ENCODE results near the gene RETREG2. TPM values are rescaled to one million over a fixed set of nuclear protein-coding genes. Genes with fewer than 3 reads are reported as not detected.
A peak's percentile ranks its signal among the peaks of the same experiment; 100 is the strongest.

RETREG2 gene
- total RNA-seq, 2 donors from 2014 or later = 26.6 to 41.7 TPM

DNA sequence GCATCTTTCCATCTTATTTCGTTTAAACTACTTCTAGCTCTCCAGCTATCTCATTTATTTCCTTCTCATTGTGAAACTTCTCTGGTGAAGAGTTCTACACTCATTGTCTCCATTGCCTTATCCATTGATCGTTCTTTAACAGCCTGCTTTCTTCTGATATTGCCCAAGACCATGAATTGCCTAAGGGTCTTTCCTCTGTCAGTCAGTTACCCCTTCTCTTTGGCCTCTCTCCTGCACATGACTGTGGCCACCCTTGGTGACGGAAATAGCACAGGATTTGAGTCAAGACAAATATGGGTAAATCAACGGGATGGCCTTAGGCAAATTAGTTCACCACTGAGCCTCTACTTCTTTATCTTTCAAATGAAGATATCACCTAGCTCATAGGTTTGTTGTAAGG is 44.1 kb upstream of the RETREG2 start:
- H3K4me3 ChIP-seq = no peak overlapping the region
- no peak overlapping the region for H3K27ac ChIP-seq
- no peak for DNase-seq (ENCODE audit: low spot score)
- no peaks in the 10 kb centered on the region for H3K36me3 ChIP-seq
- no peaks in the 10 kb centered on the region for H3K27me3 ChIP-seq
- TF ChIP-seq, protein P1, sequence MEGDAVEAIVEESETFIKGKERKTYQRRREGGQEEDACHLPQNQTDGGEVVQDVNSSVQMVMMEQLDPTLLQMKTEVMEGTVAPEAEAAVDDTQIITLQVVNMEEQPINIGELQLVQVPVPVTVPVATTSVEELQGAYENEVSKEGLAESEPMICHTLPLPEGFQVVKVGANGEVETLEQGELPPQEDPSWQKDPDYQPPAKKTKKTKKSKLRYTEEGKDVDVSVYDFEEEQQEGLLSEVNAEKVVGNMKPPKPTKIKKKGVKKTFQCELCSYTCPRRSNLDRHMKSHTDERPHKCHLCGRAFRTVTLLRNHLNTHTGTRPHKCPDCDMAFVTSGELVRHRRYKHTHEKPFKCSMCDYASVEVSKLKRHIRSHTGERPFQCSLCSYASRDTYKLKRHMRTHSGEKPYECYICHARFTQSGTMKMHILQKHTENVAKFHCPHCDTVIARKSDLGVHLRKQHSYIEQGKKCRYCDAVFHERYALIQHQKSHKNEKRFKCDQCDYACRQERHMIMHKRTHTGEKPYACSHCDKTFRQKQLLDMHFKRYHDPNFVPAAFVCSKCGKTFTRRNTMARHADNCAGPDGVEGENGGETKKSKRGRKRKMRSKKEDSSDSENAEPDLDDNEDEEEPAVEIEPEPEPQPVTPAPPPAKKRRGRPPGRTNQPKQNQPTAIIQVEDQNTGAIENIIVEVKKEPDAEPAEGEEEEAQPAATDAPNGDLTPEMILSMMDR (IDR thresholded peaks at IDR 0.05) = no peak
- H3K9me3 ChIP-seq = no peaks in the 10 kb centered on the region
- H3K4me1 ChIP-seq = no peaks in the 10 kb centered on the region

DNA sequence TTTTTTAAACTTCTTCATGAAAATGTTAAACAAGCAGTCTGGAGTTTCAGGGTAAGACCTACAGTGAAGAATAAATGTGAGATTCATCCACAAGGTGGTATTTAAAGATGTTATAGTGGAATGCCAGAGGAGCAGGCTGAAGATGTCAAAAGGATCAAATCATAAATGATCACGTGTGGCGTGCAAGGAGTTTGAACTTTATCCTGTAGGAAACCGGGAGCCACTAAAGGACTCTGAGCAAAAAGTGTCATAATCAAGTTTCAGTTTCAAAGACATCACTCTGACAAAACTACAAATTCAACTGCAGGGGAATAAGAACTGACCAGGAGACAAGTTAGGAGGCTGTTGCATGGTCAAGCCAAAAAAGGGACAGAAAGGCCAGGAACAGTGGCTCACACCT is 37.4 kb upstream of the RETREG2 start:
- Histone ChIP-seq H3K27ac (no peak overlapping the region), H3K36me3 (peaks cover 23% of the 10 kb centered on the region), H3K4me3 (no peak overlapping the region), H3K27me3 (no peaks in the 10 kb centered on the region), H3K9me3 (no peaks in the 10 kb centered on the region), H3K4me1 (no peaks in the 10 kb centered on the region)
- TF ChIP-seq, protein P1 (IDR thresholded peaks at IDR 0.05) = no peak
- DNase-seq (ENCODE audit: low spot score) = no peak

DNA sequence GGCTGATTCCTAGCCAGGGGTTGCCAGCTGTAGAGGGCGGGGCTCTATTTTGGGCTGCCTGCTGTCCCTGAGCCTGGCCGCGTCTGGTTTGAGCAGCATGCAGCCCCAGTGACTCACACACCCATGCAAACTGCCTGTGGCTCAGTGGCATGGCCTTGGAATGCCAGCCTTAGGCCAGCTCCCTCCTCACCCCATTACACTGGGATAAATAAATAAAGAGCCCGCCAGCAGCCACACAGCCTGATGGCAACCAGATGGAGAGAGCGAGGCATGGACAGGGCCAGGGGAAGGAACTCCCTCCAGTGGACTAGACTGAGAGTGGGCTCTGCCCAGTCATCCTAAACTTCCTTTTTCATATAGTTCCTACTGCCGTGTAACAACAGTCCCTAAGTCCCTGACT is 35.7 kb upstream of the RETREG2 start:
- H3K36me3 ChIP-seq = peaks cover 23% of the 10 kb centered on the region
- H3K27ac ChIP-seq = no peak overlapping the region
- no peaks in the 10 kb centered on the region for H3K4me1 ChIP-seq

DNA sequence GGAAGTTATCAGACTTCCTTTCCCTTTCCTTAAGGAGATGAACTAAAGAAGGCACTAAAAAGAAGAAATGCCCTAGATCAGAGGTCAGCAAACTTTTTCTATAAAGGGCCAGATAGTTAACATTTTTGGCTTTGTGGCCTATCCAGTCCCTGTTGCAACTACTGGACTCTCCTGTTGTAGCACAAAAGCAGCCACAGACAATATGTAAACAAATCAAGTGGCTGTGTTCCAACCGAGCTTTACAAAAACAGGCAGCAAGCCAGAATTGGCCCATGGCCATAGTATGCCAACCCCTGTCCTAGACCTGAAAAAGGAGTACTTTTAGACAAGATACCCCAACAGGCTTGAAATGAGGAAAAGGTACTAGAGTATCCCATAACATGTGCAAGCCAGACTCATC is 28.4 kb upstream of the RETREG2 start:
- no peaks in the 10 kb centered on the region for H3K9me3 ChIP-seq
- no peaks in the 10 kb centered on the region for H3K4me1 ChIP-seq
- no peak for DNase-seq (ENCODE audit: low spot score)
- no peaks in the 10 kb centered on the region for H3K27me3 ChIP-seq
- peaks cover 10% of the 10 kb centered on the region for H3K36me3 ChIP-seq
- H3K4me3 ChIP-seq = no peak overlapping the region
- TF ChIP-seq, protein P1 (IDR thresholded peaks at IDR 0.05) = no peak
- no peak overlapping the region for H3K27ac ChIP-seq

More for the DNA sequence above, 35.7 kb upstream of the RETREG2 start:
- Histone ChIP-seq H3K9me3 (no peaks in the 10 kb centered on the region), H3K4me3 (no peak overlapping the region), H3K27me3 (no peaks in the 10 kb centered on the region)
- TF ChIP-seq, protein P1 (IDR thresholded peaks at IDR 0.05) = no peak
- no peak for DNase-seq (ENCODE audit: low spot score)

DNA sequence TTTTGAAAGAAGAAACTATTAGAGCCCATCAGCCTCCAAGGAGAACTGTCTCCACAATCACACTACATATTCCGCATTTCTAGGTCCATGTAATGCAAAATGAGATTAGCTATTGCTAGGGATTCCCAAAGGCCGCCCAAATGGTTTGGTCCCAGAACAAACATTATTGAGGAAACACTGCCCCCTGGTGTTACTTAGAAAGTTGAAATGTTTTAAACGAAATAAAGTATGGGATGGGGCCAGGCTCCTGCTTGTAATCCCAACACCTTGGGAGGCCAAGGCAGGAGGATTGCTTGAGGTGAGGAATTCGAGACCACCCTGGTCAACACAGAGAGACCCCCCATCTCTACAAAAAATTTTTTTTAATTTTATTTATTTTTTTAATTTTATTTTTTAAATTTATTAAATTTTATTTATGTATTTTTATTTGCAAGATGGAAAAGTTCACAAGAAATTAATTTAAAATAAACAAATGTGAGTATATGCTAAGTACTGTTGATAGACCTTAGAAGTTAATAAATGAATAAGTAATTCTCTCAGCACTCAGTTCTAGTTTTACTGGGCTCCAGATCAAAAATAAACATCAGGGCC is 22.9 kb upstream of the RETREG2 start:
- DNase-seq (ENCODE audit: low spot score) = no peak
- no peak overlapping the region for H3K4me3 ChIP-seq
- TF ChIP-seq, protein P1 (IDR thresholded peaks at IDR 0.05) = peak; percentile 53 to 73
- H3K27ac ChIP-seq = no peak overlapping the region
- no peaks in the 10 kb centered on the region for H3K9me3 ChIP-seq
- H3K27me3 ChIP-seq = no peaks in the 10 kb centered on the region
- H3K4me1 ChIP-seq = peaks cover 0 to 5% of the 10 kb centered on the region in 2 donors
- peaks cover 9% of the 10 kb centered on the region for H3K36me3 ChIP-seq

DNA sequence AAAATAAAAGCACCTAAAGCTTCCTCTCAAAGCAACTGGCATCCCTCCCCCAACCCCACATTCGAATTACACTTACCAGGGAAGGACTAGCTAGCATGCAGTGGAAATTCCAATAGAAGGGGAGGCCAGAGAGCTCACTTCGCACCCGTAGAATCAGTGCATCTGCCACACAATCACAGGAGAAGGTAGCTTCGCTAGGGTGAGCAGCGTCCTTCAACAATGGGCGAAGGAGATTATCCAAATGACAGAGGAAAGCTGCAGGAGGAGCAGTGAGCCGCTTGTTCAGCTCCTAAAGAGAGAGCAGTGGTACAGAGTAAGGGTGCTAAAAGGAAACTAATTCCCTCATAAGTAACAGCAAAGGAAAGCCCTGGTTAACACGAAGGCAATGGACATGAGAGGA is 20.7 kb upstream of the RETREG2 start:
- peaks cover 9% of the 10 kb centered on the region for H3K36me3 ChIP-seq
- peaks cover 0 to 13% of the 10 kb centered on the region in 2 donors for H3K4me1 ChIP-seq
- H3K27me3 ChIP-seq = no peaks in the 10 kb centered on the region
- H3K9me3 ChIP-seq = no peaks in the 10 kb centered on the region
- TF ChIP-seq, protein P1 (IDR thresholded peaks at IDR 0.05) = no peak
- no peak overlapping the region for H3K27ac ChIP-seq
- DNase-seq (ENCODE audit: low spot score) = no peak
- H3K4me3 ChIP-seq = no peak overlapping the region

All from right atrium auricular region (tissue), 2 donors.